SK-N-SH (cell line): ENCODE results near the gene C19orf81. TPM values are rescaled to one million over a fixed set of nuclear protein-coding genes. Genes with fewer than 3 reads are reported as not detected.

Experiments used
- CTCF ChIA-PET: fragments of 300-600, 350-600 bp; formaldehyde crosslinking; extraction: SDS; loops from one replicate; lab custom pipeline; 2021; lab: Yijun Ruan, JAX
- POLR2A ChIA-PET: fragments of 350-600 bp; sonication (Branson Sonifier 250); formaldehyde crosslinking; extraction: SDS; loops from one replicate; lab custom pipeline; 2020; ENCODE audit warnings: antibody characterized with exemption, inconsistent platforms; lab: Yijun Ruan, JAX
- DNase-seq: peaks from one replicate; pipeline ENCODE4 v3.0.0; 2012
- H2AFZ ChIP-seq: fragments of 200-600 bp; sonication (generic); 2 replicates; pipeline ENCODE4 v1.8.1; 2016; ENCODE audit warnings: antibody characterized with exemption, mild to moderate bottlenecking, low read depth
- H3F3A ChIP-seq: fragments of 200-600 bp; sonication (generic); replicated peaks from 2 replicates; pipeline ENCODE3; 2016; ENCODE audit warnings: antibody characterized with exemption, mild to moderate bottlenecking; ENCODE audit not compliant: insufficient read depth
- H3K27ac ChIP-seq, 2 experiments: fragments of 200-500 bp in 1 of 2; fragments of 200-600 bp in 1 of 2; sonication (Bioruptor generic) in 1 of 2; sonication (generic), shearing (Covaris generic) in 1 of 2; 2 replicates each; pipeline versions ENCODE4 v1.5.1 to v1.6.1; 2014 to 2016; ENCODE audit warnings: low read depth in 2 of 2, inconsistent platforms in 1 of 2, low read length in 1 of 2, mild to moderate bottlenecking in 1 of 2, mixed read lengths in 1 of 2
- H3K27me3 ChIP-seq: fragments of 200-600 bp; sonication (generic), shearing (Covaris generic); 2 replicates; pipeline ENCODE4 v1.6.1; 2016; ENCODE audit warnings: mixed run types; ENCODE audit not compliant: insufficient read depth
- H3K36me3 ChIP-seq, 2 experiments: fragments of 200-500 bp in 1 of 2; fragments of 200-600 bp in 1 of 2; sonication (Bioruptor generic) in 1 of 2; sonication (generic) in 1 of 2; replicated peaks in 1 of 2; 2 replicates each; pipeline versions ENCODE3 to v1.5.1; 2014 to 2016; ENCODE audit warnings: low read length in 1 of 2, mild to moderate bottlenecking in 1 of 2; ENCODE audit not compliant: insufficient read depth in 2 of 2, control insufficient read depth in 1 of 2
- H3K4me1 ChIP-seq, 2 experiments: fragments of 200-500 bp in 1 of 2; fragments of 200-600 bp in 1 of 2; sonication (Bioruptor generic) in 1 of 2; sonication (generic), shearing (Covaris generic) in 1 of 2; 2 replicates each; pipeline versions ENCODE4 v1.5.1 to v1.6.1; 2014 to 2016; ENCODE audit warnings: low read depth in 1 of 2, low read length in 1 of 2, mixed run types in 1 of 2; ENCODE audit not compliant: insufficient read depth in 2 of 2, control insufficient read depth in 1 of 2
- H3K4me2 ChIP-seq: fragments of 200-600 bp; sonication (generic), shearing (Covaris generic); 2 replicates; pipeline ENCODE4 v1.6.1; 2017; ENCODE audit warnings: mixed run types
- H3K4me3 ChIP-seq, 2 experiments: fragments of 200-500 bp in 1 of 2; fragments of 200-600 bp in 1 of 2; sonication (Bioruptor generic) in 1 of 2; sonication (generic), shearing (Covaris generic) in 1 of 2; 2 replicates each; pipeline versions ENCODE4 v1.5.1 to v1.8.1; 2014 to 2016; ENCODE audit warnings: low read depth in 2 of 2, inconsistent platforms in 1 of 2, low read length in 1 of 2, mild to moderate bottlenecking in 1 of 2, mixed read lengths in 1 of 2, moderate library complexity in 1 of 2
- H3K79me2 ChIP-seq: fragments of 200-600 bp; sonication (generic); 2 replicates; pipeline ENCODE4 v1.8.1; 2017; ENCODE audit warnings: mild to moderate bottlenecking; ENCODE audit not compliant: insufficient read depth
- H3K9ac ChIP-seq: fragments of 200-600 bp; sonication (generic); 2 replicates; pipeline ENCODE4 v1.6.1; 2017; ENCODE audit warnings: mixed run types
- H3K9me2 ChIP-seq: fragments of 200-600 bp; sonication (generic); 2 replicates; pipeline ENCODE4 v1.6.1; 2017; ENCODE audit warnings: mixed run types
- H3K9me3 ChIP-seq: fragments of 200-600 bp; sonication (generic); 2 replicates; pipeline ENCODE4 v1.6.1; 2017; ENCODE audit warnings: mixed run types, mild to moderate bottlenecking, moderate library complexity
- H4K20me1 ChIP-seq: fragments of 200-600 bp; sonication (generic); 2 replicates; pipeline ENCODE4 v1.6.1; 2017; ENCODE audit warnings: mild to moderate bottlenecking, mixed run types; ENCODE audit not compliant: insufficient read depth
- ELF1 ChIP-seq: IDR thresholded peaks from 2 replicates; pipeline ENCODE4 v1.4.0; 2012
- FOXJ3 ChIP-seq: sonication (generic); formaldehyde crosslinking; IDR thresholded peaks from 2 replicates; pipeline ENCODE4 v1.5.1; 2020; ENCODE audit warnings: mild to moderate bottlenecking, missing genetic modification reagents
- FOXM1 ChIP-seq: IDR thresholded peaks from 2 replicates; pipeline ENCODE4 v1.4.0; 2012; ENCODE audit warnings: low read depth, mild to moderate bottlenecking
- GABPA ChIP-seq: IDR thresholded peaks from 2 replicates; pipeline ENCODE4 v1.4.0; 2012; ENCODE audit warnings: low read depth, mild to moderate bottlenecking
- JUND ChIP-seq: IDR thresholded peaks from 2 replicates; pipeline ENCODE4 v1.4.0; 2012
- NFIC ChIP-seq: IDR thresholded peaks from 2 replicates; pipeline ENCODE4 v1.4.0; 2012; ENCODE audit warnings: borderline replicate concordance
- REST ChIP-seq: IDR thresholded peaks from 2 replicates; pipeline ENCODE4 v1.6.1; 2012; ENCODE audit warnings: mild to moderate bottlenecking, low read depth, low read length, moderate library complexity
- RFX5 ChIP-seq: IDR thresholded peaks from 2 replicates; pipeline ENCODE4 v1.6.1; 2012; ENCODE audit warnings: mild to moderate bottlenecking, improper control_type of control experiment, low read length
- RXRA ChIP-seq: IDR thresholded peaks from 2 replicates; pipeline ENCODE4 v1.4.0; 2012; ENCODE audit warnings: low read depth, mild to moderate bottlenecking, borderline replicate concordance
- TEAD4 ChIP-seq: IDR thresholded peaks from 2 replicates; pipeline ENCODE4 v1.4.0; 2012; ENCODE audit warnings: mild to moderate bottlenecking, borderline replicate concordance; ENCODE audit not compliant: insufficient read depth
- WGBS: methylation state at CpG from one replicate; pipeline ENCODE4 v1.1.6; 2017; ENCODE audit warnings: low lambda C conversion rate; 5-methylcytosine and 5-hydroxymethylcytosine counted together
- polyA plus RNA-seq, 3 experiments: library from polyadenylated mRNA; depleted of rRNA; stranded (reverse); fragments of >200 nt; gene quantifications; 2 replicates each; pipeline ENCODE4 v1.2.3, GENCODE V29; 2012
- TF ChIP-seq, protein P1 (sequence below): fragments of 200-600 bp; sonication (generic); IDR thresholded peaks from 2 replicates; pipeline ENCODE4 v1.6.1; 2017; ENCODE audit warnings: antibody characterized with exemption, mild to moderate bottlenecking, moderate library complexity
- TF ChIP-seq, protein P2 (sequence below): IDR thresholded peaks from 2 replicates; pipeline ENCODE4 v1.4.0; 2012; ENCODE audit warnings: low read depth, borderline replicate concordance
- TF ChIP-seq, protein P3 (sequence below): fragments of 150-350 bp; IDR thresholded peaks from 2 replicates; pipeline ENCODE4 v1.6.1; 2017; ENCODE audit warnings: antibody characterized with exemption, low read length, low read depth, borderline replicate concordance

Gene C19orf81
- polyA plus RNA-seq, 1 of the 3 experiments (the other 2 are of a cell fraction) = 5.7 TPM

- no peaks in the 10 kb centered on the region for H3K4me1 ChIP-seq
- no peaks in the 10 kb centered on the region for H3K9me3 ChIP-seq
- TF ChIP-seq, protein P1, sequence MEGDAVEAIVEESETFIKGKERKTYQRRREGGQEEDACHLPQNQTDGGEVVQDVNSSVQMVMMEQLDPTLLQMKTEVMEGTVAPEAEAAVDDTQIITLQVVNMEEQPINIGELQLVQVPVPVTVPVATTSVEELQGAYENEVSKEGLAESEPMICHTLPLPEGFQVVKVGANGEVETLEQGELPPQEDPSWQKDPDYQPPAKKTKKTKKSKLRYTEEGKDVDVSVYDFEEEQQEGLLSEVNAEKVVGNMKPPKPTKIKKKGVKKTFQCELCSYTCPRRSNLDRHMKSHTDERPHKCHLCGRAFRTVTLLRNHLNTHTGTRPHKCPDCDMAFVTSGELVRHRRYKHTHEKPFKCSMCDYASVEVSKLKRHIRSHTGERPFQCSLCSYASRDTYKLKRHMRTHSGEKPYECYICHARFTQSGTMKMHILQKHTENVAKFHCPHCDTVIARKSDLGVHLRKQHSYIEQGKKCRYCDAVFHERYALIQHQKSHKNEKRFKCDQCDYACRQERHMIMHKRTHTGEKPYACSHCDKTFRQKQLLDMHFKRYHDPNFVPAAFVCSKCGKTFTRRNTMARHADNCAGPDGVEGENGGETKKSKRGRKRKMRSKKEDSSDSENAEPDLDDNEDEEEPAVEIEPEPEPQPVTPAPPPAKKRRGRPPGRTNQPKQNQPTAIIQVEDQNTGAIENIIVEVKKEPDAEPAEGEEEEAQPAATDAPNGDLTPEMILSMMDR = no peak
- no peaks in the 10 kb centered on the region for H3K36me3 ChIP-seq
- ChIA-PET POLR2A (no interaction called here), CTCF (interaction anchor here (1.0 kb wide), 1 partner anchor 116 kb away, joined by 3 read pairs; no protein-coding TSS in a partner anchor)
- no peaks in the 10 kb centered on the region for H4K20me1 ChIP-seq
- H3F3A ChIP-seq = no peaks in the 10 kb centered on the region
- no peak overlapping the region for H3K4me2 ChIP-seq
- H3K9me2 ChIP-seq = no peaks in the 10 kb centered on the region
- H3K79me2 ChIP-seq = no peaks in the 10 kb centered on the region
- no peak for DNase-seq
- no peak overlapping the region for H3K9ac ChIP-seq
- no peak overlapping the region for H2AFZ ChIP-seq
- no peak overlapping the region for H3K27ac ChIP-seq
- no peaks in the 10 kb centered on the region for H3K27me3 ChIP-seq
- H3K4me3 ChIP-seq = no peak overlapping the region
- 81% methylated on average over 26 of the region's 58 CpGs for WGBS
These were observed 18.6 kb downstream of the C19orf81 start for GRCh38 chr19:50667759-50668231.

- Histone ChIP-seq H3K4me2 (no peak overlapping the region), H3F3A (no peaks in the 10 kb centered on the region), H3K4me1 (no peaks in the 10 kb centered on the region), H2AFZ (no peak overlapping the region), H3K79me2 (no peaks in the 10 kb centered on the region), H3K9me2 (no peaks in the 10 kb centered on the region), H3K9ac (no peak overlapping the region), H3K36me3 (no peaks in the 10 kb centered on the region), H3K27ac (no peak overlapping the region), H3K9me3 (no peaks in the 10 kb centered on the region), H3K4me3 (no peak overlapping the region), H3K27me3 (no peaks in the 10 kb centered on the region), H4K20me1 (no peaks in the 10 kb centered on the region)
- POLR2A ChIA-PET = no interaction called here
- WGBS = 72% methylated on average over 26 of the region's 49 CpGs
- CTCF ChIA-PET = no interaction called here
- TF ChIP-seq, protein P2, sequence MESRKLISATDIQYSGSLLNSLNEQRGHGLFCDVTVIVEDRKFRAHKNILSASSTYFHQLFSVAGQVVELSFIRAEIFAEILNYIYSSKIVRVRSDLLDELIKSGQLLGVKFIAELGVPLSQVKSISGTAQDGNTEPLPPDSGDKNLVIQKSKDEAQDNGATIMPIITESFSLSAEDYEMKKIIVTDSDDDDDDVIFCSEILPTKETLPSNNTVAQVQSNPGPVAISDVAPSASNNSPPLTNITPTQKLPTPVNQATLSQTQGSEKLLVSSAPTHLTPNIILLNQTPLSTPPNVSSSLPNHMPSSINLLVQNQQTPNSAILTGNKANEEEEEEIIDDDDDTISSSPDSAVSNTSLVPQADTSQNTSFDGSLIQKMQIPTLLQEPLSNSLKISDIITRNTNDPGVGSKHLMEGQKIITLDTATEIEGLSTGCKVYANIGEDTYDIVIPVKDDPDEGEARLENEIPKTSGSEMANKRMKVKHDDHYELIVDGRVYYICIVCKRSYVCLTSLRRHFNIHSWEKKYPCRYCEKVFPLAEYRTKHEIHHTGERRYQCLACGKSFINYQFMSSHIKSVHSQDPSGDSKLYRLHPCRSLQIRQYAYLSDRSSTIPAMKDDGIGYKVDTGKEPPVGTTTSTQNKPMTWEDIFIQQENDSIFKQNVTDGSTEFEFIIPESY = no peak
- TF ChIP-seq, protein P3, sequence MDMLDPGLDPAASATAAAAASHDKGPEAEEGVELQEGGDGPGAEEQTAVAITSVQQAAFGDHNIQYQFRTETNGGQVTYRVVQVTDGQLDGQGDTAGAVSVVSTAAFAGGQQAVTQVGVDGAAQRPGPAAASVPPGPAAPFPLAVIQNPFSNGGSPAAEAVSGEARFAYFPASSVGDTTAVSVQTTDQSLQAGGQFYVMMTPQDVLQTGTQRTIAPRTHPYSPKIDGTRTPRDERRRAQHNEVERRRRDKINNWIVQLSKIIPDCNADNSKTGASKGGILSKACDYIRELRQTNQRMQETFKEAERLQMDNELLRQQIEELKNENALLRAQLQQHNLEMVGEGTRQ = no peak
- TF ChIP-seq GABPA = no peak
- no peak for TF ChIP-seq RFX5
- no peak for TF ChIP-seq NFIC
- TF ChIP-seq TEAD4 = no peak
- no peak for TF ChIP-seq RXRA
- no peak for TF ChIP-seq FOXJ3 (CRISPR knock-in tag)
- no peak for TF ChIP-seq REST
- TF ChIP-seq FOXM1 = no peak
- no peak for TF ChIP-seq JUND
- no peak for TF ChIP-seq ELF1
- no peak for DNase-seq
These were observed 19.2 kb downstream of the C19orf81 start for GRCh38 chr19:50668416-50668815.
